Psoas muscle (tissue), 8 donors: Measurements from ENCODE around the gene SDE2. TPM values are rescaled to one million over a fixed set of nuclear protein-coding genes. Genes with fewer than 3 reads are reported as not detected.
A peak's percentile ranks its signal among the peaks of the same experiment; 100 is the strongest.
"Not testable (repeated sequence)": the region's sequence is repeated elsewhere in the genome, so short reads cannot be mapped to it uniquely, and the experiment has no call there.

Experiments used
- ATAC-seq, 4 donors: fragments of 200-7000 bp; cut with Tn5 transposase; one replicate each; pipeline ENCODE4 v1.9.1; 2020; ENCODE audit warnings: moderate library complexity in 3 of 4, mild to moderate bottlenecking in 2 of 4
- DNase-seq, 2 donors: peaks; one replicate each; pipeline ENCODE4 v3.0.0-alpha.2; 2020
- H3K27ac ChIP-seq: fragments of 200-600 bp; one replicate; pipeline ENCODE4 v1.8.0; 2022
- H3K27me3 ChIP-seq, 3 donors: fragments of 200-600 bp in 1 of 3; one replicate each; pipeline versions ENCODE4 v1.6.1 to v1.8.0; 2013 to 2022; ENCODE audit warnings: low read length in 2 of 3, mild to moderate bottlenecking in 2 of 3, moderate library complexity in 1 of 3; ENCODE audit not compliant: insufficient read depth in 3 of 3
- H3K36me3 ChIP-seq, 2 donors: fragments of 200-600 bp in 1 of 2; one replicate each; pipeline versions ENCODE4 v1.6.1 to v1.8.0; 2013 to 2022; ENCODE audit warnings: low read depth in 1 of 2, mild to moderate bottlenecking in 1 of 2, moderate library complexity in 1 of 2; ENCODE audit not compliant: insufficient read depth in 1 of 2
- H3K4me1 ChIP-seq: fragments of 200-600 bp; one replicate; pipeline ENCODE4 v1.8.0; 2022
- H3K4me3 ChIP-seq: fragments of 200-600 bp; one replicate; pipeline ENCODE4 v1.8.0; 2022; ENCODE audit warnings: mild to moderate bottlenecking
- H3K9me3 ChIP-seq: fragments of 200-600 bp; one replicate; pipeline ENCODE4 v1.8.0; 2022
- CTCF ChIP-seq: fragments of 200-600 bp; IDR thresholded peaks from one replicate; pipeline ENCODE4 v1.8.0; 2022; ENCODE audit warnings: antibody characterized with exemption
- WGBS, 3 donors: extraction: QIAGEN DNeasy Blood & Tissue Kit; methylation state at CpG; one replicate each; pipeline versions ENCODE4 v1.1.6 to v1.1.7; 2013; 5-methylcytosine and 5-hydroxymethylcytosine counted together
- intact Hi-C, 2 donors: fragments of 100-400 bp; cut with DNase I; formaldehyde crosslinking; loops; one replicate each; pipeline versions ENCODE4 v1.11.0 to v1.14.2; 2022
- polyA plus RNA-seq, 3 donors: library from polyadenylated mRNA; stranded (reverse); fragments of 200-250 nt; gene quantifications; one replicate each; pipeline ENCODE4 v1.2.3, GENCODE V29; 2013
- total RNA-seq, 4 donors: library from RNA; stranded (reverse); fragmentation: NEBNext Ultra II Directional in 2 of 4; extraction: Animal tissue kit (Norgen Biotek cat#: 25700) in 2 of 4; gene quantifications; one replicate each; pipeline versions ENCODE4 v1.2.1 to v1.2.4, GENCODE V29; 2021 to 2023
- donor health status: healthy with polysubstance abuse.
- donor health status: DM: no; HTN: no; CAD: no; lungs with moderate emphysema.
- donor health status: Bipolar disorder and iron deficiency.
- donor health status: healthy.
- donor health status: DM: yes; HTN: yes; CAD: no.
- donor health status: DM: no; HTN: no; CAD: no.
- donor health status: DM: no; HTN: no; CAD: no.
- donor health status: DM: yes; HTN: yes; CAD: no.

The SDE2 gene
- total and polyA plus RNA-seq, 7 donors, result 8.1 to 27.7 (median 19.5) TPM

GRCh38 chr1:226001088-226001487, 1.9 kb upstream of the SDE2 start:
- ATAC-seq, result no peak
- H3K4me1 ChIP-seq, result peaks cover 29% of the 10 kb centered on the region
- H3K4me3 ChIP-seq, result no peak overlapping the region
- H3K27ac ChIP-seq, result peak overlapping the region; percentile 90
- H3K36me3 ChIP-seq, result peaks cover 2 to 15% of the 10 kb centered on the region in 2 donors
- no peaks in the 10 kb centered on the region for H3K9me3 ChIP-seq
- intact Hi-C loops, result loop anchor here in 1 of 2 donors (5.0 to 10.0 kb wide), 2 partner anchors 61 to 114 kb away; partner anchors contain the start of gene H3-3A
- WGBS, 3 donors, result 91 to 96% (median 95%) methylated on average over 8 of the region's 8 CpGs
- no peak for TF ChIP-seq CTCF
- H3K27me3 ChIP-seq, result no peaks in the 10 kb centered on the region
- DNase-seq, result no peak

GRCh38 chr1:226000493-226001081, 1.4 kb upstream of the SDE2 start:
- H3K4me1 ChIP-seq, result peaks cover 33% of the 10 kb centered on the region

GRCh38 chr1:225999912-226000337, 782 bp upstream of the SDE2 start:
- TF ChIP-seq CTCF, result no peak
- Histone ChIP-seq H3K27me3 (no peaks in the 10 kb centered on the region), H3K27ac (peak overlapping the region; percentile 90), H3K36me3 (peaks cover 2 to 27% of the 10 kb centered on the region in 2 donors), H3K4me1 (peaks cover 33% of the 10 kb centered on the region), H3K9me3 (no peaks in the 10 kb centered on the region), H3K4me3 (peak overlapping the region; percentile 81)
- WGBS, 3 donors, result 11 to 22% (median 13%) methylated on average over 10 of the region's 10 CpGs
- intact Hi-C loops, result loop anchor here (2.0 to 10.0 kb wide), 3 partner anchors 62 to 115 kb away; partner anchors contain the start of gene H3-3A (in 2 of the 2)
- ATAC-seq (no peak), DNase-seq (no peak)

More at GRCh38 chr1:226000493-226001081, 1.4 kb upstream of the SDE2 start:
- DNase-seq, H3K9me3 ChIP-seq, H3K27me3 ChIP-seq, H3K4me3 ChIP-seq, ATAC-seq: not testable (repeated sequence)
- H3K27ac ChIP-seq, result peak overlapping the region; percentile 90
- 94 to 96% (median 96%) methylated on average over 21 of the region's 21 CpGs for WGBS, 3 donors
- intact Hi-C loops, result loop anchor here in 1 of 2 donors (5.0 to 10.0 kb wide), 2 partner anchors 62 to 114 kb away; partner anchors contain the start of gene H3-3A
- peaks cover 2 to 20% of the 10 kb centered on the region in 2 donors for H3K36me3 ChIP-seq

GRCh38 chr1:225998560-225999226, 450 bp downstream of the SDE2 start:
- peak overlapping the region; percentile 90 for H3K27ac ChIP-seq
- WGBS, 3 donors, result 0 to 1% (median 1%) methylated on average over 18 to 19 of the region's 19 CpGs
- H3K27me3 ChIP-seq, result no peaks in the 10 kb centered on the region
- H3K9me3 ChIP-seq, result no peaks in the 10 kb centered on the region
- H3K36me3 ChIP-seq, result peaks cover 3 to 39% of the 10 kb centered on the region in 2 donors
- peak overlapping the region; percentile 81 for H3K4me3 ChIP-seq
- TF ChIP-seq CTCF, result no peak
- peaks cover 33% of the 10 kb centered on the region for H3K4me1 ChIP-seq
- intact Hi-C loops, result loop anchor here in 1 of 2 donors (2.0 kb wide), 1 partner anchor 64 kb away; the partner anchor contains the start of gene H3-3A
- ATAC-seq (peak in 3 of 4 donors; percentile 26 to 53 (median 31)), DNase-seq (no peak)

- H3K4me1 ChIP-seq, result peaks cover 33% of the 10 kb centered on the region
- no peaks in the 10 kb centered on the region for H3K9me3 ChIP-seq
- DNase-seq (no peak), ATAC-seq (no peak)
- H3K27ac ChIP-seq, result no peak overlapping the region
- H3K36me3 ChIP-seq, result peaks cover 4 to 56% of the 10 kb centered on the region in 2 donors
- no peaks in the 10 kb centered on the region for H3K27me3 ChIP-seq
- TF ChIP-seq CTCF, result no peak
- 53 to 58% (median 56%) methylated on average over 5 of the region's 5 CpGs for WGBS, 3 donors
- peak overlapping the region; percentile 81 for H3K4me3 ChIP-seq
- intact Hi-C loops, result no loop called here
Measured at GRCh38 chr1:225996946-225997545, 2.1 kb downstream of the SDE2 start.
